ENCODE results near the gene ARHGEF19. TPM values are rescaled to one million over a fixed set of nuclear protein-coding genes. Genes with fewer than 3 reads are reported as not detected.
A peak's percentile ranks its signal among the peaks of the same experiment; 100 is the strongest.
"Not testable (repeated sequence)": the region's sequence is repeated elsewhere in the genome, so short reads cannot be mapped to it uniquely, and the experiment has no call there.

The ARHGEF19 gene
- total RNA-seq, 1 donor: 9.9 TPM

GRCh38 chr1:16248603-16249516 lies 36.4 kb upstream of the ARHGEF19 start:
- no peak overlapping the region for H3K4me3 ChIP-seq (ENCODE audit: low read depth, low read length)
- no peak for TF ChIP-seq CTCF (IDR thresholded peaks at IDR 0.05; ENCODE audit: insufficient read depth, low read depth, low read length)
- peak; percentile 97 for DNase-seq (ENCODE audit: low read depth)

GRCh38 chr1:16248007-16248436 lies 35.6 kb upstream of the ARHGEF19 start:
- no peak for DNase-seq (ENCODE audit: low read depth)
- TF ChIP-seq CTCF (IDR thresholded peaks at IDR 0.05; ENCODE audit: insufficient read depth, low read depth, low read length): no peak

GRCh38 chr1:16247441-16247840 lies 35.0 kb upstream of the ARHGEF19 start:
- no peak for DNase-seq (ENCODE audit: low read depth)
- no peak for TF ChIP-seq CTCF (IDR thresholded peaks at IDR 0.05; ENCODE audit: insufficient read depth, low read depth, low read length)
- H3K4me3 ChIP-seq (ENCODE audit: low read depth, low read length): no peak overlapping the region

More at GRCh38 chr1:16248007-16248436, 35.6 kb upstream of the ARHGEF19 start:
- no peak overlapping the region for H3K4me3 ChIP-seq (ENCODE audit: low read depth, low read length)

- DNase-seq (ENCODE audit: low read depth): no peak
- H3K4me3 ChIP-seq (ENCODE audit: low read depth, low read length): no peak overlapping the region
- no peak for TF ChIP-seq CTCF (IDR thresholded peaks at IDR 0.05; ENCODE audit: insufficient read depth, low read depth, low read length)
Measured at GRCh38 chr1:16246961-16247360, 34.5 kb upstream of the ARHGEF19 start.

- not testable (repeated sequence) for DNase-seq (ENCODE audit: low read depth); H3K4me3 ChIP-seq (ENCODE audit: low read depth, low read length)
Measured at GRCh38 chr1:16246239-16246638, 33.8 kb upstream of the ARHGEF19 start.

GRCh38 chr1:16245476-16246196 lies 33.2 kb upstream of the ARHGEF19 start:
- no peak for TF ChIP-seq CTCF (IDR thresholded peaks at IDR 0.05; ENCODE audit: insufficient read depth, low read depth, low read length)
- no peak overlapping the region for H3K4me3 ChIP-seq (ENCODE audit: low read depth, low read length)
- DNase-seq (ENCODE audit: low read depth): no peak

GRCh38 chr1:16244650-16245285 lies 32.3 kb upstream of the ARHGEF19 start:
- no peak for DNase-seq (ENCODE audit: low read depth)
- TF ChIP-seq CTCF (IDR thresholded peaks at IDR 0.05; ENCODE audit: insufficient read depth, low read depth, low read length): no peak
- no peak overlapping the region for H3K4me3 ChIP-seq (ENCODE audit: low read depth, low read length)
